PC-9 (cell line): ENCODE results near the gene TPRN.

ENCODE experiments used
- CTCF ChIP-seq: fragments of 200-600 bp; sonication (generic); conservative IDR thresholded peaks from 2 replicates; pipeline ENCODE4 v1.6.1; 2017; ENCODE audit warnings: mixed run types, antibody characterized with exemption, mild to moderate bottlenecking, moderate library complexity
- EZH2 ChIP-seq: fragments of 200-600 bp; sonication (generic); IDR thresholded peaks from 2 replicates; pipeline ENCODE4 v1.8.0; 2017; ENCODE audit warnings: antibody characterized with exemption, low read depth

DNA sequence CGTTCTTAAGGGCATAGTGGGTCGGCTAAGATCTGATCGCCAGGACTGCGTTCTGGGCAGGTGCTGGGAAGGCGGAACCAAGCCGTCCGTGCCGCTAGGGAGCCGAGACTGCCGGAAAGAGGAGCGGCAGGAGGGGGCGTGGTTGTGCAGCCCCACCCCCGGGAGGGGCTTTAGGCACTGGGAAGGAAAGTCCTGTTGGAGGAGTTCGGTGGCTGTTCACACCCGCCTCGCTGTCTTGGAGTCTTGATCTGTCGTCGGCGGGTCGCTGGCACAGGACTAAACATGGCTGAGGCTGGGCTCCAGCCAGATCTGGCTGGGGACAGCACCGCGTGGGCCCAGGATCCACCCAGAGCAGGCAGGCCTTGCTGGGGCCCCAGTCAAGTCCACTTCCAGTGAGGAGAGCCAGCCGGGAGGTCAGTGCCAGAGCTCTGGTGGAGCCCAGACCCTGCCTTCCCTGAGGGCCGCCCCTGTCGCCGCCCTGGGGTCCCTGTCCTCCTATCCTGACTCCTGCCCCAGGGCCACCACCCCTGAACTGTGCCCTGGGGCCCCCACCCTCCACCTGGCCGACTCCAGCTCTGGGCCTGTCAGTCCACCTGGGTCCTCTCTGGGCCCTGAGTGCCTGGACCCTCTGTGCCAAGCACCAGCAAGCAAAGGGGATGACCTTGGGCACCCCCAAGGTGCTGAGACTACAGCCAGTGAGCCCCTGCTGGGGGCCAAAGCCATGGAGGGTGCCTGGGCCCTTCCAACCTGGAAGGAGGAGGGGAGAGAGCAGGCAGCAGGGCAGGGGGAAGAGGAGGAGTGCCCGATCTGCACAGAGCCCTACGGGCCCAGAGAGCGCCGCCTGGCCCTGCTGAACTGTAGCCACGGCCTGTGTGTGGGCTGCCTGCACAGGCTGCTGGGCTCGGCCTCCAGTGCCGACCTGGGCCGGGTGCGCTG, 17.0 kb upstream of the TPRN start:
- TF ChIP-seq CTCF (no peak), EZH2 (no peak)
